MV-4-11 (cell line): Measurements from ENCODE around the gene SULF2.
"Not testable (repeated sequence)": the region's sequence is repeated elsewhere in the genome, so short reads cannot be mapped to it uniquely, and the experiment has no call there.

Source experiments
- DNase-seq: peaks from one replicate; lab custom pipeline; 2025; lab: John Stamatoyannopoulos, UW

SULF2 gene

GRCh38 chr20:47785311-47785853 is at the start of gene SULF2:
Gene SULF2 (minus strand): TSS chr20:47785481. CDS start chr20:47757363, 28,118 bp downstream.
- DNase-seq = no peak

DNA sequence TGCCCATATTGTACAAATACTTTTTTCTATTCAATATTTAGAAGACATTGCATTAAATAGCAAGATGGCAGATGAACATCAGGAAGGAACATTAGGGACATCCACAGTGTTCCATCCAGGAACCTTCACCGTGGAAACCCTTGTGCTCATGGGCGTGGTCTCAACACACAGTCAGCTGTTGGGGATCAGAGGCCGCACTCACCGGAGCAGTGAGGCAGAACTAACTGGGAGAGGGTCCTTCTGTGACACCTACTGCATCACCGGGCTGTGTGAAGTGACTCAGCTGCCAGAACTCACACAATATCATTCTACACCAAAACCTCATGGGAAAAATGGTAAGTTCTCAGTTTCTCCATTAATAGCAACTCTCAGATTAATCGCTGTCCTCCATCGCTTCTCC is 46.4 kb upstream of the SULF2 start:
- DNase-seq = not testable (repeated sequence)

- DNase-seq = not testable (repeated sequence)
These were observed 41.4 kb upstream of the SULF2 start for GRCh38 chr20:47826716-47827115.

DNA sequence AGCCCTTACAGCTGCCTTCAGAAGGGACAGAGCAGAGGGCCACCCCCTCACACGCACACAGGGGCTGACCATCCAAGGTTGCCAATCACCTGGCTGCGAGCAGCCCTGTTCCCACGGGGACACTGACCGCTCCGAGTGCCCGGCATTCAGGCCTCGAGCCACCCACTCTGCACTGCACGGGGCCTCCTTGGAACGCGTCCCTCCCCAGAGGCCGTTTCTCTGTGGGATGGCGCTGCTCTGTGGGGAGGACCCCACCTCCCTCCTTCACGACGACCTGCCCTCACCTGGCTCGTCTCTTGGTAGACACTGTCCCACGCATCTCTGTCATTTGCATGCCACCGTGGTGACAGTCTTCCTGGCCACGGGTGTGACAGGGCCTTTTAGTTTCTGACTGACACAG is 40.7 kb upstream of the SULF2 start:
- not testable (repeated sequence) for DNase-seq

DNA sequence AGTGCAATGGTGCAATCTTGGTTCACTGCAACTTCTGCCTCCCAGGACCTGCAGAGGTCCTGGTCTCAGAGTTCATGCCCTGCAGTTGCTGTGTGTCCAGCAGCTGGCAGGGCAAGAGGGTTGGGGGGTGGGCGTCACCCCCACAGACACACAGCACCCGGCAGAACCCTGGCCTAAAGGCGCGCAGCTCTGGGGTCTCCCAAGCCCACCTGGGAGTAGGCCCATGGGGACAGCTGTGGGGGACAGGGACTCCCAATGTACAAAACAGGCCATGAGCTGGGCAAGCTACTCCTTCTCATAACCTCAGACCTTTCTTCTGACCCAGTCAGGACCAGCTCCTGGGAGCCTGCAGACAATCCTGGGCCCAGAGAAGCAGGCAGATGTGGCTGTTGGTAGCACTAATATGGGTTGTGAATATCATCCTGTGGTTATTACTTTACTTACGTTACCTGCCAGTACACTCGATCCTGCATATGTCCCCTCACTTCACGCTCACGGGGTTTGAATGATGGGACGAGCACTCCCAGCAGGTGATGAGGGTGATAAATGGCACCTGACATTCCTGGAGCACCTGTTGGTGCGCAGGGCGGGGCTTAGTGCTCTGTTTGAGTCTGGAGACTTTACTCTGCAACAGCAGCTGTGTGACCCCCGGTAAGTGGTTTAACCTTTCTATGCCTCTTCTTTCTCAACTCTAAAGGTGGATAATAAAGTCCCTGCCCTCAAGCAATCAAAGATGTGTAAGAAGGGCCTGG is 39.9 kb upstream of the SULF2 start:
- no peak for DNase-seq

GRCh38 chr20:47823941-47824340 is 38.7 kb upstream of the SULF2 start:
- DNase-seq = not testable (repeated sequence)

GRCh38 chr20:47821481-47822100 is 36.3 kb upstream of the SULF2 start:
- no peak for DNase-seq

DNA sequence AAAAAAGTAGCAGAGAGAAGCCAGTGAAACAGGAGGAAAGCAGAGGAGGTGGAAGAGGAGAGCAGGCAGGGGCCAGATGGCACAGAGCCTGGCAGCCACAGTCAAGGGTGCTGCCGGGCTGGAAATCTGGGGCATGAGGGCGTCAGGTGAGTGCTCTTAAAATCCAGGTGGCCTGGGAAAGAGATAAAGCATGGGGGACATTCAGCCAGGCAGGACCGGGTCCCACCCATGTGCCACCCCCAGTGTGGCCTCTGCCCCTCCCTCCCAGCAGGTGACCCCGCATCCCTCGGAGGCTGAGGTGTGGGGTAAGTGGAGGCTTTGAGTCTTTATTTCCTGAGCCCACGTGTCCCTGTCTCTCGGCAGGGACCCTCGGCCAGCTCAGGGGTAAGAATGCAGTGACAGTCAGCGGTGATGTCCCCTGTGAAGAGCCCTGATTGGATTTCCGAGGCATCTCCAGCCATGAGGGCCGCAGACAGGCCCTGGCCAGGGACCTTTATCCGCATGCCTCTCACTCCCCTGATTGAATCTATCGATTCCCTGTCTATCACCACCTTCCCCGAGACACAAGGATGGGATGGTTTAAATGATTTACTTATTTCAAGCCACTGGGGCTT is 33.8 kb upstream of the SULF2 start:
- DNase-seq = no peak

DNA sequence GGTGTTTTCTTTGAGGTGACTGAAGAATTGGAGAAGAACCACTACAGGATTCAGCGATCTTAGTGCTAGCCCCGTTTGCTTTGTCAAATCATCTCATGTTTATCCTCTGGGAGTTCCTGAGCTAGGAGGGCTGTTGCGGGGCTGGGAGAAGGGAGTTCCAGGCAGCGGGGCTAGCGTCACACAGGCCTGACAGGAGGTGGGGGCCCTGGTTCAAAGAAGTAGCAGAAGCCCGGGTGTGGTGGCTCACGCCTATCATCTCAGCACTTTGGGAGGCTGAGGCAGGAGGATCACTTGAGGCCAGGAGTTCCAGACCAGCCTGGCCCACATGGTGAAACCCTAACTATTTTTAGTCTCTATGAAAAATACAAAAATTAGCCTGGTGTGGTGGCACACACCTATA is 33.2 kb upstream of the SULF2 start:
- DNase-seq = no peak

DNA sequence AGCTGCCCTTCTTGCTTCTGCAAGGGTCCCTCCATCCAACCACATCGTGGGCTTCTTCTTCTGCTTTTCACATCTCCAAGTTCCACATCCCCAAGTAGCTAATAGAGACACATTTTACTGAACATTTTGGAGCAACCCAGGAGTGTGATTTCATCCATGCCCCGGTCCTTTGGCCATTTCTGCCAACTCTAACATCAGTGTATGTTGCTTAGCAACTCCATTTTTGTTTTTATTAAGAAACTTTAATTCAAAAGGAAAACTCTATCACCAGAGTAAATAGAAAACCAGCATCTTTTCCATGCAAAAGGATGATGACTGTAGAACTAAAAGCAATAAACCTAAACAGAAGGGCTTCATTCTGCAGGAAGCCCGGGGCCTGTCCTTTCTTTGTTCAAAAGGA is 32.7 kb upstream of the SULF2 start:
- no peak for DNase-seq

- no peak for DNase-seq
These were observed 32.3 kb upstream of the SULF2 start for GRCh38 chr20:47817573-47817972.

- no peak for DNase-seq
These were observed 31.5 kb upstream of the SULF2 start for GRCh38 chr20:47816487-47817451.

GRCh38 chr20:47815866-47816265 is 30.6 kb upstream of the SULF2 start:
- DNase-seq = no peak

DNA sequence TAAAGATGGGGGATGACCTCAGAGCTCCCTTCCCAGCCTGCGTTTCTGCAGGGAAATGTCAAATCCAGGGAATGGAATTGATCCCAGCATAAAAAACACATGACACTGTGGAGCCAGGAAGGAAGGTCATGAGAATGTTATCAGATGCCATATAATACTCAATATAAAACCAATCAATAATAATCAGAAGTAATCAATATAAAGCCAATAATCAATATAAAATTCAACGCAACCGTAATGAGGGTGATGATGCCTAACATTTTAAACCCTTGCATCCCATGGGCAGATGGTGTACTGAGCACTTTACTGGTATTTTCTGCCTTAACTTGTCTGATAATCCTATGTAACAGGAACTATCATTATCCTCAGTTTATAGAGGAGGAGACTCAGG is 30.1 kb upstream of the SULF2 start:
- no peak for DNase-seq

GRCh38 chr20:47814632-47815415 is 29.5 kb upstream of the SULF2 start:
- DNase-seq = no peak

GRCh38 chr20:47810721-47811347 is 25.6 kb upstream of the SULF2 start:
- DNase-seq = no peak

- DNase-seq = no peak
These were observed 24.9 kb upstream of the SULF2 start for GRCh38 chr20:47810116-47810677.

DNA sequence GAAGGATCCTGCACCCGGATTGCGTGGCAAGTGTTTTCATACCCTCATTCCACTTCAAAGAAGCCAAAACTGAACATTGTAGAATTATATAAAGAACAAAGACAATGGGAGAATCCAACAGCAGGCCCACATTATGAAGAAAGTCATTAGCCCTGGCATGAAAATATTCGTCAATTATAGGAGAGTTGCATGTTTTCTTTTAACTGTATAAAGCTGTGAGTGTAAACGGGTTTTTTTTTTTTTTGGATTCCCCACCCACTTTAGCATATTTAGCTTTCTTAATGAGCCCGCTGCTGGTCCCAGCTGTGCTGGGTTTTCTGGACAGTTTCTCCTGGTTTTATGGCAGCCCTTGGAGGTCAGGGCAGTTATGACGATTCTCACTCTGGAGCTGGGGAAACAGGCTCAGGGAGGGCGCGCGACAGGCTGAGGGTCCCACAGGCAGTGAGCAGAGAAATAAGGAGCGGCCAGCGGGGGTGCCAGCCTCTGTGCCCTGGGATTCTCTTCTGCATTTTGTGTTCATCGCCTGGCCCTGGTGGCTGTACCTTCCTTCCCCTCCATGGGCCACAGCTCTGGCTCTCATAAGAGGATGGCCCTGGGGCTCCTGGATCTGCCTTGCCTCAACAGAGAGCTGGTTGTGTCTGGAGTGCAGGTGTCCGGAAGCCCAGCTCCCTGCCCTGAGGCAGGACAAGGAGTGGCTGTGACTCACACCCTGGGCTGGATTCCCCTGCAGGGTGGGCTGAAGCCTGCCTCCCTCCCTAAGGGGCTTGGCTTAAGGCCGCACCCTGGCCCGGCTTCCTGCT is 24.1 kb upstream of the SULF2 start:
- DNase-seq = no peak

GRCh38 chr20:47805951-47806350 is 20.7 kb upstream of the SULF2 start:
- DNase-seq = no peak
